GM21825 (cell line): ENCODE data around the gene HPS1.
"Not testable (repeated sequence)": the region's sequence is repeated elsewhere in the genome, so short reads cannot be mapped to it uniquely, and the experiment has no call there.

ENCODE experiments used
- ATAC-seq: cut with Tn5 transposase; IDR thresholded peaks from one replicate; pipeline ENCODE4 v1.9.1; 2021; ENCODE audit warnings: mild to moderate bottlenecking, moderate library complexity; ENCODE audit not compliant: unreplicated experiment

The HPS1 gene

GRCh38 chr10:98396096-98397063 lies 50.4 kb downstream of the HPS1 start:
- no peak for ATAC-seq

GRCh38 chr10:98394851-98395440 lies 51.8 kb downstream of the HPS1 start:
- no peak for ATAC-seq

DNA sequence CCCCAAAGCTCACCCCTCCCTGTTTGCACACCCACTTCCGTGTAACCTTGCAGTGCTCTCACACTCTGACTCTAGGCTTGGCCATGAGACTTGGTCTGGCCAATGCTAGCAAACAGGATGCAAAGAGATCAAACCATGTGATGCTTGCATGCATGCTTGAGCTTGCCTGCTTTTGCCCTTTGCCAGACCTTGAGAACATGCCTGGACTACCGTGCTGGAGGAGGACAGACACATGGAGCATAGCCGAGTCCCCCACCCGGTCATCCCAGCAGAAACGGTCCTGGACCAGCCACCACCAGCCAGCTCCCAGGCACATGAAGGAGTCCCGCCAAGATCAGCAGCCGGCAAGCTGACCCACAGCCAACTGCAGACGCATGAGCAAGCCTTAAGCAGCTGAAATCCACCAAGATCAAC lies 55.1 kb downstream of the HPS1 start:
- no peak for ATAC-seq

- ATAC-seq: no peak
Observed at GRCh38 chr10:98391065-98391464, 55.7 kb downstream of the HPS1 start.

DNA sequence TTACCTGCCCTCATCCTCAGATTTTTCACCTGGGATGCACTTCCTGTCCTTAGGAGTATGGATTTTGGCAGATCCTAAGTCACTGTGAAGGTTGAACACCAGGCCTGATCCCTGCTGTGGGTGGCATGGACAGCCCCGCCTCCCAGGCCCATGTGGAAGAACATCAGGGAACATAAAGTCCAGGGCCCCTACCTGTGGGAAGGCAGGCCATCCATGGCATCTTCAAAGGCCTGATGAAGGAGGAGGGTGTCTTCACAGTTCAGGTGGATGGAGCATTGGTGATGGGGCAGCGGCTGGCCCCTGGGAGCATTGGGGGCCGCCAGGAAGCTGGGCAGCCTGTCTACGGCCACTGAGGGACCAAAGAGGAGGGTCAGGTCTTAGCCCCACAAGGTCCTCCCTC lies 56.3 kb downstream of the HPS1 start:
- ATAC-seq: no peak

DNA sequence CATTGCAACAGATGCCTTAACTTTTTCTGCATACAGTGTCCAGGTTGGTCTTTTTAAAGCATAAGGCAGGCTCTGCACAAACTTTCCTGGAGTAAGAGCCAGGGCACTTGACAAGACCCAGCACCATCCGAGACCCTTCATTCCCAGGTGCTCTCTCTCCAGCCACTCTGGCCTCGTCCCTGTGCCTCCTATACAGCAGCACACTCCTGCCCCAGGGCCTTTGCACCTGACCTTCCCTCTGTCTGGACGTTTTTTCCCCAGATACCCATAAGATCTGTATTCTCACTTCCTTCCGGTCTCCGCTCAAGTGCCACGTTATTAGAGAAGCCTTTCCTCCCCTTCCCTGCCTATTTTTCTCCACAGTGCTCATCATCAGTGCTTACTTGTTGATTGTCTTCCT lies 57.3 kb downstream of the HPS1 start:
- no peak for ATAC-seq

GRCh38 chr10:98388101-98388655 lies 58.6 kb downstream of the HPS1 start:
- ATAC-seq: no peak

DNA sequence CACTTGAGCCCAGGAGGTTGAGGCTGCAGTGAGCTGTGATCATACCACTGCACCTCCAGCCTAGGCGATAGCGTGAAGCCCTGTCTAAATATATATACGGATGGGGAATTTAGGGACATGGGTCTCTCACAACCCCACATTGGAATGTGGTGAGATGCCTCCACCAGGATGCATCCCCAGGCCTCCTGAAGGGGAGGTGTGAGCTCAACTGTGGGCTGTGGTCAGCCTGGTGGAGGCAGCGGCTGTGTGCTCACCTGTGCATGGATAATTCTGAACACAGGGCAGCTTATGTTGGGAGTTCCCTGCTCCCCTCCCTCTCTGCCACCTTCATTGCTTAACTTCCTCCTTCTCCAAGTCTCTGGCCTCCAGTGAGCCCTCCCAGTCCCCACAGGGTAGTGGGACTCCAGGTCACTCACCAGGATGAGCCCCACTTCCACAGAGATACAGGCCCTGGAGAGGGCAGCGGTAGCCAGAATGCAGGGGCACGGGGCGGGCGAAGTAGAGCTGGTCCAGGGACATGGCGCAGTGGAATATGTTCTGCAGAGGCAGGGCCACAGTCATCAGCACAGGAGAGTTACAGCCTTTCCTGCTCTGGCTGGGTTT lies 62.1 kb downstream of the HPS1 start:
- ATAC-seq: no peak

DNA sequence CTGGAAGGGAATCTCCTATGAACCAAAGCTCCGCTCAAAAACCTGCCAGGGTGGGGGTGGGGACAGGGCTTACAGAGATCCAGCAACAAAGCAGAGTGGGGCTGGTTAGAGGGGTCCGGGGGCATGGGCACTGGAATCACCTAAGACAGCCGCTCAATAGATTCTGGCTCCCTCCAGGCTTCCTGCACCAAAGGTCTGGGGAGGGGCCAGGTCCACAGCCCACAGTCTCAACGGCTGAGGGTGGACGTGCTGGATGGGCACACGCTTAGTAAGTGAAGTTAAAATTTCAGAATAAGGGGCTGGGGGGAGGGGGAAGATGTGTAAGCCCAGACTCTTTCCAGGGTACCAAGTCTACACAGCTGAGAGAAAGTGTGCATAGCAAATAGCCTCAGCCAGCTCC lies 62.9 kb downstream of the HPS1 start:
- no peak for ATAC-seq

- not testable (repeated sequence) for ATAC-seq
Observed at GRCh38 chr10:98383134-98383667, 63.5 kb downstream of the HPS1 start.

- no peak for ATAC-seq
Observed at GRCh38 chr10:98382691-98383101, 64.0 kb downstream of the HPS1 start.

GRCh38 chr10:98380493-98381339 lies 66.0 kb downstream of the HPS1 start:
- no peak for ATAC-seq

- no peak for ATAC-seq
Observed at GRCh38 chr10:98378722-98379121, 68.0 kb downstream of the HPS1 start.

- no peak for ATAC-seq
Observed at GRCh38 chr10:98377536-98377935, 69.2 kb downstream of the HPS1 start.

DNA sequence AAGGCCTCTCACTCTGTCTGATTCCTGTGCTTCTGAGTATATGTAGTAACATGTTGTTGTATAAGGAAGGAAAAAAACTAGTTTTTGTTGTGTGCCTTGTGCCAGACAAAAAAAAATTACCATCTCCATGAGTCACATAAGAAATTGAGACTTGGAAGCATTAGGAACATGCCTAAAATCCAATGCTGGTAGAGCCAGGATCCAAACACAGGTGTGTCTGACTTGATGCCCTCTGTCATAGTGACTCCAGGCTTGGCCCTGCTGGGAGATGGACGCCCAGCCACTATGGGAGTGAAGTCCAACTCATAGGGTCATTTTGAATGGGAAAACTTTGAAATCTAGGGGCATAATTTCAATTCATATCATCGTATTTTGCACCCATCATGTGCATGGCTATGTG lies 69.7 kb downstream of the HPS1 start:
- no peak for ATAC-seq

- ATAC-seq: no peak
Observed at GRCh38 chr10:98376485-98376884, 70.2 kb downstream of the HPS1 start.

DNA sequence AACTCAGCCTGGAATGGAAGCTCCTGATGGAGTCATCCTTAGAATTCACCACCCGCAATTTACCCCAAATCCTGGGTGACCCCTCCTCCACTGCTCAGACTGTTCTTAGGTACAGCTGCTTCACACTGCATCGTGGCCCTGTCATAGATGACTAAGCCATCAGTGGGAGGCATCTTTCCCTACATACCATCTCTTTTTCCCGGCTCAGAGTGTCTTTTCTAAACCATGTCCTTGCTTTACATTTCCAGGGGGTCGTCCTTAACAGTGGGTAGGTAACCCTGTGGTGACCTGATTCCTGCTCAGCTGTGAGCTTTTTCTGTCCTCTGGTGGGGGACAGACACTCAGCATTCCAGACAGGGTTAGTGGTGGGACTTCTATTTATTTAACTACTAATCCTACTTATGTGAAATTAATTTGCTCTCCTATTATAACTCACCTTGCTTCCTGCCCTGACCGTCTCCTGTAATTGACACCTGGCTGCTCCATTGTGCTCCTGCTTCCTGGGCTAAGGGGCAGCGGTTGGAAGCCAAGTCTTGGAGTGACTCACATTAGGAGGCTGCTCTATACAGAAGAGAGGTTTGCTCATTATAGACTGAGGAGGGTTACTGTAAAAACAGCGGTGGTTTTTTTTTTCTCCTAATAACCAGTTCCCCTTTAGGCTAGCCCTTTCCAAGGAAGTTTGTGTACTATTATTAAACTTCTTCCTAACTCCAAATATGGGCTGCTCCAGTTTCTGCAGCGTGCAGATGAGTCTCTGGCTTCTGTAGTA lies 72.3 kb downstream of the HPS1 start:
- ATAC-seq: no peak

GRCh38 chr10:98373260-98374040 lies 73.3 kb downstream of the HPS1 start:
- no peak for ATAC-seq
